ENCODE data around the gene STRC.
"Not testable (repeated sequence)": the region's sequence is repeated elsewhere in the genome, so short reads cannot be mapped to it uniquely, and the experiment has no call there.

The STRC gene

GRCh38 chr15:43618700-43619099 is at the start of gene STRC:
STRC (minus strand) TSS chr15:43618800; CDS start chr15:43618722, 78 bp downstream.
- in situ Hi-C loops (cut with MboI; ENCODE audit: low sequenced_read_pairs) = not testable (repeated sequence)

- in situ Hi-C loops (cut with MboI; ENCODE audit: low sequenced_read_pairs) = not testable (repeated sequence)
Measured at GRCh38 chr15:43666177-43666576, 47.6 kb upstream of the STRC start.

- in situ Hi-C loops (cut with MboI; ENCODE audit: low sequenced_read_pairs) = not testable (repeated sequence)
Measured at GRCh38 chr15:43663333-43663732, 44.7 kb upstream of the STRC start.

- in situ Hi-C loops (cut with MboI; ENCODE audit: low sequenced_read_pairs) = not testable (repeated sequence)
Measured at GRCh38 chr15:43662293-43662692, 43.7 kb upstream of the STRC start.

GRCh38 chr15:43659727-43660126 is 41.1 kb upstream of the STRC start:
- in situ Hi-C loops (cut with MboI; ENCODE audit: low sequenced_read_pairs) = not testable (repeated sequence)

GRCh38 chr15:43649430-43649926 is 30.9 kb upstream of the STRC start:
- in situ Hi-C loops (cut with MboI; ENCODE audit: low sequenced_read_pairs) = not testable (repeated sequence)

GRCh38 chr15:43648649-43649429 is 30.2 kb upstream of the STRC start, which contains the start of gene CATSPER2:
CATSPER2 (minus strand) TSS chr15:43648844; CDS start chr15:43648061, 783 bp downstream.
- in situ Hi-C loops (cut with MboI; ENCODE audit: low sequenced_read_pairs) = no loop called here

GRCh38 chr15:43638464-43639204 is 20.0 kb upstream of the STRC start:
- in situ Hi-C loops (cut with MboI; ENCODE audit: low sequenced_read_pairs) = not testable (repeated sequence)

- in situ Hi-C loops (cut with MboI; ENCODE audit: low sequenced_read_pairs) = not testable (repeated sequence)
Measured at GRCh38 chr15:43626937-43627336, 8.3 kb upstream of the STRC start.

- in situ Hi-C loops (cut with MboI; ENCODE audit: low sequenced_read_pairs) = no loop called here
Measured at GRCh38 chr15:43625106-43625505, 6.5 kb upstream of the STRC start.

GRCh38 chr15:43622068-43622799 is 3.6 kb upstream of the STRC start:
- in situ Hi-C loops (cut with MboI; ENCODE audit: low sequenced_read_pairs) = not testable (repeated sequence)

- in situ Hi-C loops (cut with MboI; ENCODE audit: low sequenced_read_pairs) = not testable (repeated sequence)
Measured at GRCh38 chr15:43617750-43618149, 850 bp downstream of the STRC start.

GRCh38 chr15:43602233-43602632 is 16.4 kb downstream of the STRC start:
- in situ Hi-C loops (cut with MboI; ENCODE audit: low sequenced_read_pairs) = not testable (repeated sequence)

- in situ Hi-C loops (cut with MboI; ENCODE audit: low sequenced_read_pairs) = not testable (repeated sequence)
Measured at GRCh38 chr15:43600200-43600599, 18.4 kb downstream of the STRC start.

GRCh38 chr15:43599131-43599530 is 19.5 kb downstream of the STRC start:
- in situ Hi-C loops (cut with MboI; ENCODE audit: low sequenced_read_pairs) = not testable (repeated sequence)

- in situ Hi-C loops (cut with MboI; ENCODE audit: low sequenced_read_pairs) = not testable (repeated sequence)
Measured at GRCh38 chr15:43593328-43594190, 25.0 kb downstream of the STRC start, which contains the start of gene CKMT1B. CKMT1B (plus strand) TSS chr15:43594027; CDS start chr15:43594219, 192 bp downstream.

- in situ Hi-C loops (cut with MboI; ENCODE audit: low sequenced_read_pairs) = not testable (repeated sequence)
Measured at GRCh38 chr15:43592841-43593240, 25.8 kb downstream of the STRC start.

GRCh38 chr15:43589778-43590466 is 28.7 kb downstream of the STRC start, which contains the start of gene PPIP5K1:
PPIP5K1 (minus strand) TSS chr15:43590208; CDS start chr15:43584504, 5,704 bp downstream.
- in situ Hi-C loops (cut with MboI; ENCODE audit: low sequenced_read_pairs) = not testable (repeated sequence)

GRCh38 chr15:43574607-43575006 is 44.0 kb downstream of the STRC start:
- in situ Hi-C loops (cut with MboI; ENCODE audit: low sequenced_read_pairs) = not testable (repeated sequence)

Measured in HL-60/S4 treated with phorbol 12-myristate 13-acetate at 8.2 ng/mL for 4 days and 3 days (cell line).